Endothelial cell of umbilical vein (primary cell): ENCODE measurements around the gene ATF1. TPM values are rescaled to one million over a fixed set of nuclear protein-coding genes. Genes with fewer than 3 reads are reported as not detected.

ENCODE experiments used
- BruUV-seq: library from RNA; stranded (reverse); fragments of 400-500 nt; replicated peaks from 2 replicates; lab custom pipeline; 2021; lab: Mats Ljungman, UMichigan
- CTCF ChIA-PET: fragments of 300-600, 350-600 bp; sonication (Branson Sonifier 250); formaldehyde crosslinking; loops from one replicate; lab custom pipeline; 2021; ENCODE audit warnings: antibody characterized with exemption, inconsistent platforms; lab: Charles Lee
- POLR2A ChIA-PET: fragments of 300-600, 350-600 bp; sonication (Branson Sonifier 250); formaldehyde crosslinking; loops from one replicate; lab custom pipeline; 2021; ENCODE audit warnings: antibody characterized with exemption, inconsistent platforms; lab: Charles Lee
- DNase-seq: peaks from one replicate; pipeline ENCODE4 v3.0.0-alpha.2; 2011; ENCODE audit warnings: low read depth, low spot score
- FAIRE-seq: peaks from 2 replicates; lab custom pipeline; 2011; peaks lifted over from hg19 to GRCh38; lab: Jason Lieb, UNC
- H2AFZ ChIP-seq: 2 replicates; pipeline ENCODE4 v1.6.0; 2012; ENCODE audit warnings: low read depth, low read length, control low read depth, inconsistent platforms
- H3K27ac ChIP-seq: 2 replicates; pipeline ENCODE4 v1.5.1; 2011; ENCODE audit warnings: low read depth, mild to moderate bottlenecking, control low read depth, low read length, moderate library complexity; ENCODE audit not compliant: insufficient read depth
- H3K27me3 ChIP-seq, 2 experiments: 2 replicates each; pipeline versions ENCODE4 v1.6.0 to v1.6.1; 2011; ENCODE audit warnings: low read length in 2 of 2, mixed read lengths in 1 of 2; ENCODE audit not compliant: control insufficient read depth in 2 of 2, insufficient read depth in 2 of 2
- H3K36me3 ChIP-seq, 2 experiments: 2 replicates in 1 of 2; 3 replicates in 1 of 2; pipeline ENCODE4 v1.5.1; 2011; ENCODE audit warnings: low read length in 2 of 2, mild to moderate bottlenecking in 1 of 2, moderate library complexity in 1 of 2; ENCODE audit not compliant: control insufficient read depth in 2 of 2, insufficient read depth in 2 of 2; ENCODE audit errors: extremely low read depth in 1 of 2
- H3K4me1 ChIP-seq: 3 replicates; pipeline ENCODE4 v1.5.1; 2011; ENCODE audit warnings: mild to moderate bottlenecking, low read length; ENCODE audit not compliant: control insufficient read depth, insufficient read depth; ENCODE audit errors: extremely low read depth
- H3K4me2 ChIP-seq: 2 replicates; pipeline ENCODE4 v1.6.1; 2011; ENCODE audit warnings: low read length, control low read depth, mixed read lengths; ENCODE audit not compliant: insufficient read depth
- H3K4me3 ChIP-seq, 3 experiments: fragments of 200-600 bp in 1 of 3; sonication (generic), shearing (Covaris generic) in 1 of 3; replicated peaks in 1 of 3; 2 replicates each; pipeline ENCODE4 v1.5.1; 2011 to 2016; ENCODE audit warnings: control low read depth in 3 of 3, low read length in 3 of 3, mild to moderate bottlenecking in 2 of 3, inconsistent platforms in 1 of 3, low read depth in 1 of 3, moderate library complexity in 1 of 3; ENCODE audit not compliant: insufficient read depth in 1 of 3
- H3K79me2 ChIP-seq: 2 replicates; pipeline ENCODE4 v1.6.0; 2012; ENCODE audit warnings: low read length, inconsistent platforms; ENCODE audit not compliant: control insufficient read depth, insufficient read depth
- H3K9ac ChIP-seq: replicated peaks from 2 replicates; pipeline ENCODE3; 2011; ENCODE audit warnings: low read length, control low read depth; ENCODE audit not compliant: insufficient read depth; ENCODE audit errors: extremely low read depth
- H3K9me1 ChIP-seq: replicated peaks from 3 replicates; pipeline ENCODE4 v1.6.0; 2011; ENCODE audit warnings: mild to moderate bottlenecking, low read length; ENCODE audit not compliant: control insufficient read depth, insufficient read depth; ENCODE audit errors: extremely low read depth
- H3K9me3 ChIP-seq: replicated peaks from 2 replicates; pipeline ENCODE4 v1.5.1; 2012; ENCODE audit warnings: low read length, inconsistent platforms; ENCODE audit not compliant: control insufficient read depth, insufficient read depth
- H4K20me1 ChIP-seq: replicated peaks from 2 replicates; pipeline ENCODE3; 2011; ENCODE audit warnings: mild to moderate bottlenecking, low read length; ENCODE audit not compliant: control insufficient read depth, insufficient read depth; ENCODE audit errors: extremely low read depth
- CTCF ChIP-seq, 2 donors: IDR thresholded peaks; 1 replicate in 1 of 2; 2 replicates in 1 of 2; pipeline ENCODE4 v1.5.1; 2011; ENCODE audit warnings: low read length in 2 of 2, mild to moderate bottlenecking in 2 of 2, moderate library complexity in 2 of 2, control low read depth in 1 of 2, inconsistent platforms in 1 of 2, low read depth in 1 of 2; ENCODE audit not compliant: insufficient read depth in 1 of 2; ENCODE audit errors: extremely low read depth in 1 of 2
- EZH2 ChIP-seq: IDR thresholded peaks from 2 replicates; pipeline ENCODE4 v1.6.1; 2012; ENCODE audit warnings: borderline replicate concordance, low read depth, mild to moderate bottlenecking, moderate library complexity, low read length, inconsistent platforms; ENCODE audit not compliant: severe bottlenecking
- FOS ChIP-seq: IDR thresholded peaks from 2 replicates; pipeline ENCODE4 v1.6.1; 2011; ENCODE audit warnings: mild to moderate bottlenecking, low read length, moderate library complexity, borderline replicate concordance; ENCODE audit not compliant: insufficient read depth
- GATA2 ChIP-seq: IDR thresholded peaks from 2 replicates; pipeline ENCODE4 v1.7.0; 2011; ENCODE audit warnings: low read depth, mild to moderate bottlenecking, moderate library complexity, mixed read lengths, low read length; ENCODE audit not compliant: insufficient read length, insufficient read depth
- JUN ChIP-seq: IDR thresholded peaks from 2 replicates; pipeline ENCODE4 v1.6.1; 2011; ENCODE audit warnings: borderline replicate concordance, low read depth; ENCODE audit not compliant: insufficient read length, insufficient read depth
- MAX ChIP-seq: IDR thresholded peaks from 2 replicates; pipeline ENCODE4 v1.6.1; 2011; ENCODE audit not compliant: insufficient read depth, insufficient read length
- MYC ChIP-seq: IDR thresholded peaks from one replicate; pipeline ENCODE4 v1.6.1; 2011; ENCODE audit warnings: mild to moderate bottlenecking, low read depth, low read length
- POLR2A ChIP-seq: IDR thresholded peaks from 2 replicates; pipeline ENCODE4 v1.6.1; 2012; ENCODE audit warnings: low read depth, mild to moderate bottlenecking, control low read depth, low read length
- POLR2AphosphoS5 ChIP-seq: IDR thresholded peaks from 2 replicates; pipeline ENCODE4 v1.6.1; 2012; ENCODE audit warnings: low read depth, mild to moderate bottlenecking, control low read depth, low read length, moderate library complexity; ENCODE audit not compliant: insufficient read depth
- dilution Hi-C: fragments of 300-500 bp; cut with MboI; formaldehyde crosslinking; loops from one replicate; pipeline ENCODE4 v1.15.0; 2019; ENCODE audit warnings: low sequenced_read_pairs; ENCODE audit not compliant: extremely low pct_ligation_motif_present
- intact Hi-C: fragments of 100-400 bp; cut with micrococcal nuclease; formaldehyde crosslinking; loops from one replicate; pipeline ENCODE4 v1.10.0; 2022
- polyA plus RNA-seq, 4 experiments: library from polyadenylated mRNA; depleted of rRNA in 3 of 4; stranded (reverse) in 3 of 4; unstranded in 1 of 4; fragments of >200 nt; gene quantifications; 2 replicates each; pipeline versions ENCODE4 v1.2.1 to v1.2.3, GENCODE V29; 2011 to 2012; ENCODE audit warnings: missing spikeins in 1 of 4
- total RNA-seq: library from RNA; stranded (reverse); gene quantifications from 2 replicates; pipeline ENCODE4 v1.2.3, GENCODE V29; 2021

The ATF1 gene
- total and polyA plus RNA-seq, 2 donors (not counting 3 experiments of a cell fraction or from before 2014, with no cell fraction given) = 14.5 to 26.7 TPM

GRCh38 chr12:50788561-50788960, 24.7 kb downstream of the ATF1 start:
- Histone ChIP-seq H3K9ac (no peak overlapping the region), H2AFZ (no peak overlapping the region), H3K36me3 (no peaks in the 10 kb centered on the region), H3K4me2 (no peak overlapping the region), H3K9me1 (no peaks in the 10 kb centered on the region), H3K27me3 (no peaks in the 10 kb centered on the region), H3K4me1 (peaks cover 21% of the 10 kb centered on the region), H3K27ac (no peak overlapping the region), H4K20me1 (no peaks in the 10 kb centered on the region), H3K4me3 (no peak overlapping the region), H3K9me3 (no peaks in the 10 kb centered on the region), H3K79me2 (peaks cover 13% of the 10 kb centered on the region)
- no peak for TF ChIP-seq MAX
- no peak for TF ChIP-seq MYC
- no peak for TF ChIP-seq POLR2A
- POLR2A ChIA-PET = no interaction called here
- CTCF ChIA-PET = interaction anchor here (2.2 kb wide), 1 partner anchor 24 kb away, joined by 30 read pairs; the partner anchor contains the start of gene ATF1
- dilution Hi-C loops = no loop called here
- no peak for FAIRE-seq
- no TSS peak for BruUV-seq
- DNase-seq = no peak
- intact Hi-C loops = no loop called here

- TF ChIP-seq POLR2A (no peak), POLR2AphosphoS5 (no peak), MYC (no peak), GATA2 (no peak), FOS (no peak), MAX (no peak), CTCF (IDR thresholded peaks at IDR 0.05; ENCODE audit: extremely low read depth in 1 of 2, insufficient read depth in 1 of 2, low read depth in 1 of 2, low read length in 2 of 2) (no peak), EZH2 (no peak), JUN (no peak)
- Histone ChIP-seq H4K20me1 (no peaks in the 10 kb centered on the region), H3K4me1 (peaks cover 21% of the 10 kb centered on the region), H3K9ac (no peak overlapping the region), H3K9me3 (no peaks in the 10 kb centered on the region), H3K4me3 (no peak overlapping the region), H3K27ac (no peak overlapping the region), H3K9me1 (no peaks in the 10 kb centered on the region), H3K36me3 (no peaks in the 10 kb centered on the region), H2AFZ (no peak overlapping the region), H3K79me2 (peaks cover 10% of the 10 kb centered on the region), H3K4me2 (no peak overlapping the region), H3K27me3 (no peaks in the 10 kb centered on the region)
- BruUV-seq = no TSS peak
- FAIRE-seq (no peak), DNase-seq (no peak)
- dilution Hi-C loops (no loop called here), intact Hi-C loops (no loop called here)
- ChIA-PET POLR2A (no interaction called here), CTCF (interaction anchor here (1.1 to 1.6 kb wide), 2 partner anchors 22 to 25 kb away, joined by 3 to 6 read pairs; no protein-coding TSS in a partner anchor)
Measured at GRCh38 chr12:50790081-50790480, 26.2 kb downstream of the ATF1 start.
